ENCODE results near the gene RANBP17. TPM values are rescaled to one million over a fixed set of nuclear protein-coding genes. Genes with fewer than 3 reads are reported as not detected.

Gene RANBP17
- polyA plus RNA-seq, 1 of the 3 experiments (the other 2 are of a cell fraction), result 6.0 TPM

DNA sequence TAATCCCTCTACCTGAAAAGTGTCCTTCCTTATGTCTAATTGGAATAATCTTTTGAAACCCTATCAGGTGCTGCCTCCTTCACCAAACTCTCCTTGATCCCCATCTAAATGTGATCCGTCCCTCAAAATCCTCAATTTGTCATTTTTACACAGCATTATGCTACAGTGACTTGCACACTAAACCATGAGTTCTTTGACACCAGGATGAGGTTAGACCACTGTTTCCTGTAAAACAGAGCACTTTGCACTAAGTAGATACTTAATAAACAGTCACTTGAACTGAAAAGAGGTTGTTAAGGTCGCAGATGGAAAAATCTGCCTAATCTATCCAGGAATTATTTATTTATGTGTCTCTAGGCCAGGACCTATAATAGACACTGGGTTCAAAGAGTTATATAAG, 403.0 kb downstream of the RANBP17 start:
- Histone ChIP-seq H2AFZ (ENCODE audit: low read depth) (no peak overlapping the region), H3K4me1 (ENCODE audit: control insufficient read depth in 1 of 2, insufficient read depth in 2 of 2, low read depth in 1 of 2, low read length in 1 of 2) (no peaks in the 10 kb centered on the region; a peak in 1 of 4 replicates), H3K27ac (ENCODE audit: low read depth in 2 of 2, low read length in 1 of 2) (no peak overlapping the region), H3K36me3 (replicated peaks in 1 of 2; ENCODE audit: control insufficient read depth in 1 of 2, insufficient read depth in 2 of 2, low read length in 1 of 2) (no peaks in the 10 kb centered on the region), H3K9me2 (no peaks in the 10 kb centered on the region), H3K9me3 (no peaks in the 10 kb centered on the region), H3K9ac (no peak overlapping the region), H3K27me3 (ENCODE audit: insufficient read depth) (no peaks in the 10 kb centered on the region), H4K20me1 (ENCODE audit: insufficient read depth) (no peaks in the 10 kb centered on the region), H3K4me3 (ENCODE audit: low read depth in 2 of 2, low read length in 1 of 2) (no peak overlapping the region), H3F3A (replicated peaks; ENCODE audit: insufficient read depth) (peaks cover 3% of the 10 kb centered on the region), H3K79me2 (ENCODE audit: insufficient read depth) (no peaks in the 10 kb centered on the region), H3K4me2 (no peak overlapping the region)
- POLR2A ChIA-PET, result no interaction called here
- DNase-seq, result no peak
- TF ChIP-seq NFIC (IDR thresholded peaks at IDR 0.05; ENCODE audit: borderline replicate concordance), result no peak
- no peak for TF ChIP-seq POLR2AphosphoS5 (IDR thresholded peaks at IDR 0.05; ENCODE audit: low read depth, low read length)
- no peak for TF ChIP-seq RAD21 (IDR thresholded peaks at IDR 0.05; ENCODE audit: low read length)
- TF ChIP-seq RXRA (IDR thresholded peaks at IDR 0.05; ENCODE audit: borderline replicate concordance, low read depth), result no peak
- TF ChIP-seq MEF2A (IDR thresholded peaks at IDR 0.05; ENCODE audit: borderline replicate concordance, low read depth), result no peak
- no peak for TF ChIP-seq JUND (IDR thresholded peaks at IDR 0.05)
- TF ChIP-seq MXI1 (IDR thresholded peaks at IDR 0.05; ENCODE audit: low read depth, low read length), result no peak
- no peak for TF ChIP-seq YY1 (IDR thresholded peaks at IDR 0.05; ENCODE audit: low read depth)
- TF ChIP-seq RFX5 (IDR thresholded peaks at IDR 0.05; ENCODE audit: low read length), result no peak
- TF ChIP-seq, protein P1, sequence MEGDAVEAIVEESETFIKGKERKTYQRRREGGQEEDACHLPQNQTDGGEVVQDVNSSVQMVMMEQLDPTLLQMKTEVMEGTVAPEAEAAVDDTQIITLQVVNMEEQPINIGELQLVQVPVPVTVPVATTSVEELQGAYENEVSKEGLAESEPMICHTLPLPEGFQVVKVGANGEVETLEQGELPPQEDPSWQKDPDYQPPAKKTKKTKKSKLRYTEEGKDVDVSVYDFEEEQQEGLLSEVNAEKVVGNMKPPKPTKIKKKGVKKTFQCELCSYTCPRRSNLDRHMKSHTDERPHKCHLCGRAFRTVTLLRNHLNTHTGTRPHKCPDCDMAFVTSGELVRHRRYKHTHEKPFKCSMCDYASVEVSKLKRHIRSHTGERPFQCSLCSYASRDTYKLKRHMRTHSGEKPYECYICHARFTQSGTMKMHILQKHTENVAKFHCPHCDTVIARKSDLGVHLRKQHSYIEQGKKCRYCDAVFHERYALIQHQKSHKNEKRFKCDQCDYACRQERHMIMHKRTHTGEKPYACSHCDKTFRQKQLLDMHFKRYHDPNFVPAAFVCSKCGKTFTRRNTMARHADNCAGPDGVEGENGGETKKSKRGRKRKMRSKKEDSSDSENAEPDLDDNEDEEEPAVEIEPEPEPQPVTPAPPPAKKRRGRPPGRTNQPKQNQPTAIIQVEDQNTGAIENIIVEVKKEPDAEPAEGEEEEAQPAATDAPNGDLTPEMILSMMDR (IDR thresholded peaks at IDR 0.05), result no peak
- no peak for TF ChIP-seq TEAD4 (IDR thresholded peaks at IDR 0.05; ENCODE audit: borderline replicate concordance, insufficient read depth)
- no peak for TF ChIP-seq TCF12 (IDR thresholded peaks at IDR 0.05)
- TF ChIP-seq GATA2 (CRISPR knock-in tag; IDR thresholded peaks at IDR 0.05), result no peak
- TF ChIP-seq FOXM1 (IDR thresholded peaks at IDR 0.05; ENCODE audit: low read depth), result no peak
- TF ChIP-seq ELF1 (IDR thresholded peaks at IDR 0.05), result no peak
- TF ChIP-seq FOXJ3 (CRISPR knock-in tag; IDR thresholded peaks at IDR 0.05), result no peak
- CTCF ChIA-PET, result interaction anchor here (0.7 to 1.1 kb wide), 2 partner anchors 8 to 26 kb away, joined by 3 read pairs; no protein-coding TSS in a partner anchor
- WGBS (ENCODE audit: low lambda C conversion rate), result 92% methylated on average over 2 of the region's 2 CpGs

DNA sequence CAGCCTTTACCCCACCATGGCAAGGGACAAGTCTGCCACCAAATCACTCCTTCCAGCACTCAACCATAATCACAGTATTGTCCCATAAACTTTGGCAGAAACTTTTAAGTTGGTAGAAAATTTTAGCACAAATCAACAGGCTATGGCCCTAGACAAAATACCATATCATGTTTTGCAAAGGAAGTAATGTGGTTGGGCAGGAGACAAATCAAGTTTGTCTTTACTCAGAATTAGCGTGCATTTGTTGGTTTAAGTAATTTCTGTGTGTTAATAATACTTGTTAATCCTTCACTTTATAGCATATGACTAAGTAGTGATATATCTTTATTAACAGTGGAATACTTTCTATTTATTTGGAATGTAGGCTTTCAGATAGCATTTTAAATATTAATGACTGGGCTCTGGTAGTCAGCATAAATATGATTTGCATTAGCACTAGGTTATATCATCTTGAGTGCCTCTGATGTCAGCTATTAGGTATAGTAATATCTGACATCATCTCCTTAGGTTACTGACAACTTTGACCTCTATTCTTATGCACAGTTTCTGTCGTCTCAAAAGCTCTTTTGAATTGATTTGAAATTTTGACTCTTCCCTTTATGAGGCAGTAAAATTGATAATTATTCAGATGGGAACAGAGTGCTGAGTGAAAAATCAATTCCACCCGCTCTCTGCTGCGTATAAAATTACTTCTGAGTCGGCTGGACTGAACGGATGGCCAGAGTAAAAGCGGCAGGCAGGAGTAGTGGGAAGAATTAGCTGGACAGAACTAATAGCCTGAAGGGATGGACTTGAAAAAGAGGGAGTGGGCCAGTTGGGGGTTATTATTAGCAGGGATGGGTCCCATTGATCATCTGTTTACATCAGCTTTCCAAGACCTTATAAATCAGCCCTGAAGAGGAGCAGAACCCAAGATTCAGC, 407.1 kb downstream of the RANBP17 start:
- no peak overlapping the region for H3K4me3 ChIP-seq (ENCODE audit: low read depth in 2 of 2, low read length in 1 of 2)
- no peak overlapping the region; a peak in 1 of 4 replicates for H3K27ac ChIP-seq (ENCODE audit: low read depth in 2 of 2, low read length in 1 of 2)
- ChIA-PET CTCF (interaction anchor here (2.2 kb wide), 1 partner anchor 73 kb away, joined by 6 read pairs; no protein-coding TSS in a partner anchor), POLR2A (no interaction called here)
- H3K9ac ChIP-seq, result no peak overlapping the region
- H3F3A ChIP-seq (replicated peaks; ENCODE audit: insufficient read depth), result peaks cover 22% of the 10 kb centered on the region
- no peak for DNase-seq
- H3K9me2 ChIP-seq, result no peaks in the 10 kb centered on the region
- H4K20me1 ChIP-seq (ENCODE audit: insufficient read depth), result no peaks in the 10 kb centered on the region
- peaks cover 1 to 4% of the 10 kb centered on the region in 2 experiments; a peak in 3 of 4 replicates for H3K4me1 ChIP-seq (ENCODE audit: control insufficient read depth in 1 of 2, insufficient read depth in 2 of 2, low read depth in 1 of 2, low read length in 1 of 2)
- H2AFZ ChIP-seq (ENCODE audit: low read depth), result no peak overlapping the region
- H3K79me2 ChIP-seq (ENCODE audit: insufficient read depth), result no peaks in the 10 kb centered on the region
- H3K4me2 ChIP-seq, result no peak overlapping the region
- H3K27me3 ChIP-seq (ENCODE audit: insufficient read depth), result no peaks in the 10 kb centered on the region
- no peaks in the 10 kb centered on the region for H3K36me3 ChIP-seq (replicated peaks in 1 of 2; ENCODE audit: control insufficient read depth in 1 of 2, insufficient read depth in 2 of 2, low read length in 1 of 2)
- H3K9me3 ChIP-seq, result no peaks in the 10 kb centered on the region
- 87% methylated on average over 7 of the region's 7 CpGs for WGBS (ENCODE audit: low lambda C conversion rate)
- TF ChIP-seq, protein P2, sequence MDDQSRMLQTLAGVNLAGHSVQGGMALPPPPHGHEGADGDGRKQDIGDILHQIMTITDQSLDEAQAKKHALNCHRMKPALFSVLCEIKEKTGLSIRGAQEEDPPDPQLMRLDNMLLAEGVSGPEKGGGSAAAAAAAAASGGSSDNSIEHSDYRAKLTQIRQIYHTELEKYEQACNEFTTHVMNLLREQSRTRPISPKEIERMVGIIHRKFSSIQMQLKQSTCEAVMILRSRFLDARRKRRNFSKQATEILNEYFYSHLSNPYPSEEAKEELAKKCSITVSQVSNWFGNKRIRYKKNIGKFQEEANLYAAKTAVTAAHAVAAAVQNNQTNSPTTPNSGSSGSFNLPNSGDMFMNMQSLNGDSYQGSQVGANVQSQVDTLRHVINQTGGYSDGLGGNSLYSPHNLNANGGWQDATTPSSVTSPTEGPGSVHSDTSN (IDR thresholded peaks at IDR 0.05), result no peak
- TF ChIP-seq SIN3A (IDR thresholded peaks at IDR 0.05; ENCODE audit: borderline replicate concordance, low read depth, low read length) (no peak), YY1 (IDR thresholded peaks at IDR 0.05; ENCODE audit: low read depth) (no peak), MXI1 (IDR thresholded peaks at IDR 0.05; ENCODE audit: low read depth, low read length) (no peak), GABPA (IDR thresholded peaks at IDR 0.05; ENCODE audit: low read depth) (no peak), NFIC (IDR thresholded peaks at IDR 0.05; ENCODE audit: borderline replicate concordance) (no peak), EZH2phosphoT487 (IDR thresholded peaks at IDR 0.05; ENCODE audit: borderline replicate concordance, low read depth) (no peak), POLR2AphosphoS5 (IDR thresholded peaks at IDR 0.05; ENCODE audit: low read depth, low read length) (no peak), TEAD4 (IDR thresholded peaks at IDR 0.05; ENCODE audit: borderline replicate concordance, insufficient read depth) (no peak), RCOR1 (IDR thresholded peaks at IDR 0.05; ENCODE audit: low read length) (no peak), TAF1 (IDR thresholded peaks at IDR 0.05; ENCODE audit: borderline replicate concordance, low read depth, low read length) (no peak)
- TF ChIP-seq, protein P3, sequence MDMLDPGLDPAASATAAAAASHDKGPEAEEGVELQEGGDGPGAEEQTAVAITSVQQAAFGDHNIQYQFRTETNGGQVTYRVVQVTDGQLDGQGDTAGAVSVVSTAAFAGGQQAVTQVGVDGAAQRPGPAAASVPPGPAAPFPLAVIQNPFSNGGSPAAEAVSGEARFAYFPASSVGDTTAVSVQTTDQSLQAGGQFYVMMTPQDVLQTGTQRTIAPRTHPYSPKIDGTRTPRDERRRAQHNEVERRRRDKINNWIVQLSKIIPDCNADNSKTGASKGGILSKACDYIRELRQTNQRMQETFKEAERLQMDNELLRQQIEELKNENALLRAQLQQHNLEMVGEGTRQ (IDR thresholded peaks at IDR 0.05; ENCODE audit: borderline replicate concordance, low read depth, low read length), result no peak
- TF ChIP-seq, protein P4, sequence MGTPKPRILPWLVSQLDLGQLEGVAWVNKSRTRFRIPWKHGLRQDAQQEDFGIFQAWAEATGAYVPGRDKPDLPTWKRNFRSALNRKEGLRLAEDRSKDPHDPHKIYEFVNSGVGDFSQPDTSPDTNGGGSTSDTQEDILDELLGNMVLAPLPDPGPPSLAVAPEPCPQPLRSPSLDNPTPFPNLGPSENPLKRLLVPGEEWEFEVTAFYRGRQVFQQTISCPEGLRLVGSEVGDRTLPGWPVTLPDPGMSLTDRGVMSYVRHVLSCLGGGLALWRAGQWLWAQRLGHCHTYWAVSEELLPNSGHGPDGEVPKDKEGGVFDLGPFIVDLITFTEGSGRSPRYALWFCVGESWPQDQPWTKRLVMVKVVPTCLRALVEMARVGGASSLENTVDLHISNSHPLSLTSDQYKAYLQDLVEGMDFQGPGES (IDR thresholded peaks at IDR 0.05; ENCODE audit: low read depth, low read length), result no peak

All from SK-N-SH (cell line).